Measurements from ENCODE around the gene ZNF22. TPM values are rescaled to one million over a fixed set of nuclear protein-coding genes. Genes with fewer than 3 reads are reported as not detected.

The ZNF22 gene
- total RNA-seq, 4 donors from 2014 or later = 23.4 to 30.2 (median 26.0) TPM

- Histone ChIP-seq H3K4me1 (peaks cover 8 to 88% (median 63%) of the 10 kb centered on the region in 4 donors), H3K9me3 (no peaks in the 10 kb centered on the region), H3K36me3 (peaks cover 0 to 15% (median 0%) of the 10 kb centered on the region in 3 donors), H3K27ac (peak overlapping the region; percentile 79 to 94 (median 91)), H3K4me3 (peak overlapping the region in 1 of 4 donors; percentile 10), H3K27me3 (no peaks in the 10 kb centered on the region)
- TF ChIP-seq POLR2A (IDR thresholded peaks at IDR 0.05) = no peak
- TF ChIP-seq CTCF (IDR thresholded peaks at IDR 0.05) = no peak
- no peak for TF ChIP-seq EP300 (IDR thresholded peaks at IDR 0.05)
- no peak for DNase-seq (ENCODE audit: low spot score in 2 of 2)
- WGBS, 2 donors = 65 to 82% methylated on average over 1 of the region's 1 CpG
These were observed 35.6 kb upstream of the ZNF22 start for GRCh38 chr10:44965104-44965503.

- no peak for DNase-seq (ENCODE audit: low spot score in 2 of 2)
- Histone ChIP-seq H3K9me3 (no peaks in the 10 kb centered on the region), H3K4me3 (peak overlapping the region in 1 of 4 donors; percentile 15), H3K27ac (peak overlapping the region; percentile 79 to 94 (median 91)), H3K4me1 (peaks cover 8 to 92% (median 63%) of the 10 kb centered on the region in 4 donors), H3K36me3 (peaks cover 0 to 21% (median 0%) of the 10 kb centered on the region in 3 donors), H3K27me3 (no peaks in the 10 kb centered on the region)
- WGBS, 2 donors = 68 to 77% methylated on average over 6 of the region's 6 CpGs
- no peak for TF ChIP-seq POLR2A (IDR thresholded peaks at IDR 0.05)
- TF ChIP-seq CTCF (IDR thresholded peaks at IDR 0.05) = no peak
- TF ChIP-seq EP300 (IDR thresholded peaks at IDR 0.05) = no peak
These were observed 35.0 kb upstream of the ZNF22 start for GRCh38 chr10:44965651-44966097.

GRCh38 chr10:44966129-44966815 is 34.5 kb upstream of the ZNF22 start:
- Histone ChIP-seq H3K4me3 (no peak overlapping the region), H3K4me1 (peaks cover 8 to 96% (median 60%) of the 10 kb centered on the region in 4 donors), H3K36me3 (peaks cover 0 to 27% (median 0%) of the 10 kb centered on the region in 3 donors), H3K9me3 (no peaks in the 10 kb centered on the region), H3K27me3 (no peaks in the 10 kb centered on the region), H3K27ac (peak overlapping the region; percentile 79 to 94 (median 91))
- WGBS, 2 donors = 41 to 55% methylated on average over 8 of the region's 8 CpGs
- DNase-seq (ENCODE audit: low spot score in 2 of 2) = no peak
- TF ChIP-seq CTCF (IDR thresholded peaks at IDR 0.05) (no peak), POLR2A (IDR thresholded peaks at IDR 0.05) (no peak), EP300 (IDR thresholded peaks at IDR 0.05) (no peak)

- H3K27ac ChIP-seq = peak overlapping the region; percentile 79 to 94 (median 91)
- DNase-seq (ENCODE audit: low spot score in 2 of 2) = no peak
- H3K4me3 ChIP-seq = peak overlapping the region in 1 of 4 donors; percentile 15
- H3K36me3 ChIP-seq = peaks cover 0 to 34% (median 0%) of the 10 kb centered on the region in 3 donors
- H3K9me3 ChIP-seq = no peaks in the 10 kb centered on the region
- no peaks in the 10 kb centered on the region for H3K27me3 ChIP-seq
- TF ChIP-seq EP300 (IDR thresholded peaks at IDR 0.05) (no peak), POLR2A (IDR thresholded peaks at IDR 0.05) (no peak), CTCF (IDR thresholded peaks at IDR 0.05) (peak in 1 of 5 experiments; percentile 7)
- WGBS, 2 donors = 44 to 50% methylated on average over 7 to 8 of the region's 8 CpGs
- peaks cover 8 to 94% (median 58%) of the 10 kb centered on the region in 4 donors for H3K4me1 ChIP-seq
These were observed 33.8 kb upstream of the ZNF22 start for GRCh38 chr10:44966816-44967509.

GRCh38 chr10:44967616-44968015 is 33.1 kb upstream of the ZNF22 start:
- peak overlapping the region in 3 of 4 donors; percentile 0 to 17 (median 15) for H3K4me3 ChIP-seq
- no peak for DNase-seq (ENCODE audit: low spot score in 2 of 2)
- WGBS, 2 donors = 41 to 42% methylated on average over 4 of the region's 4 CpGs
- TF ChIP-seq POLR2A (IDR thresholded peaks at IDR 0.05) (no peak), CTCF (IDR thresholded peaks at IDR 0.05) (no peak), EP300 (IDR thresholded peaks at IDR 0.05) (no peak)
- peaks cover 0 to 40% (median 0%) of the 10 kb centered on the region in 3 donors for H3K36me3 ChIP-seq
- peaks cover 8 to 94% (median 59%) of the 10 kb centered on the region in 4 donors for H3K4me1 ChIP-seq
- no peaks in the 10 kb centered on the region for H3K9me3 ChIP-seq
- H3K27ac ChIP-seq = peak overlapping the region; percentile 63 to 94 (median 80)
- H3K27me3 ChIP-seq = no peaks in the 10 kb centered on the region
